HepG2 (cell line): ENCODE measurements around the gene HBS1L. TPM values are rescaled to one million over a fixed set of nuclear protein-coding genes. Genes with fewer than 3 reads are reported as not detected.

Experiments
- ATAC-seq: fragments of 200-7000 bp; cut with Tn5 transposase; 3 replicates; pipeline ENCODE4 v1.9.1; 2020; ENCODE audit warnings: mild to moderate bottlenecking, moderate library complexity
- BruUV-seq: library from RNA; stranded (reverse); fragments of 400-500 nt; replicated peaks from 2 replicates; lab custom pipeline; 2021; lab: Mats Ljungman, UMichigan
- CTCF ChIA-PET: fragments of 300-600 bp; formaldehyde crosslinking; extraction: SDS; loops from one replicate; lab custom pipeline; 2021; ENCODE audit warnings: low total read pairs, inconsistent platforms, low intra/inter-chr PET ratio; lab: Yijun Ruan, JAX
- POLR2A ChIA-PET: fragments of 350-600 bp; sonication (Branson Sonifier 250); formaldehyde crosslinking; loops from one replicate; lab custom pipeline; 2020; ENCODE audit warnings: antibody characterized with exemption, inconsistent platforms; lab: Yijun Ruan, JAX
- DNase-seq: peaks from one replicate; pipeline ENCODE4 v3.0.0-alpha.2; 2015; ENCODE audit warnings: low spot score
- FAIRE-seq: peaks from 3 replicates; lab custom pipeline; 2011; peaks lifted over from hg19 to GRCh38; lab: Jason Lieb, UNC
- H2AFZ ChIP-seq: one replicate; pipeline ENCODE4 v1.6.1; 2011; ENCODE audit warnings: low read length, inconsistent platforms
- H3K27ac ChIP-seq: fragments of 300-600 bp; 3 replicates; pipeline ENCODE4 v1.8.0; 2011; ENCODE audit warnings: mixed run types, mild to moderate bottlenecking, mixed read lengths, low read length, inconsistent platforms; ENCODE audit not compliant: insufficient read depth; ENCODE audit errors: extremely low read length
- H3K27me3 ChIP-seq, 2 experiments: fragments of 200-600 bp in 1 of 2; 2 replicates in 1 of 2; 3 replicates in 1 of 2; pipeline versions ENCODE4 v1.6.0 to v1.8.0; 2011; ENCODE audit warnings: low read length in 2 of 2, mild to moderate bottlenecking in 2 of 2, moderate library complexity in 2 of 2, inconsistent platforms in 1 of 2; ENCODE audit not compliant: insufficient read depth in 2 of 2, control insufficient read depth in 1 of 2
- H3K36me3 ChIP-seq, 2 experiments: fragments of 200-600 bp in 1 of 2; replicated peaks in 1 of 2; 2 replicates in 1 of 2; 3 replicates in 1 of 2; pipeline versions ENCODE4 v1.5.1 to v1.8.0; 2011; ENCODE audit warnings: low read length in 2 of 2, inconsistent platforms in 1 of 2; ENCODE audit not compliant: insufficient read depth in 2 of 2, control insufficient read depth in 1 of 2
- H3K4me1 ChIP-seq: 2 replicates; pipeline ENCODE4 v1.5.1; 2012; ENCODE audit warnings: low read length, inconsistent platforms; ENCODE audit not compliant: insufficient read depth
- H3K4me2 ChIP-seq: 2 replicates; pipeline ENCODE4 v1.6.0; 2011; ENCODE audit warnings: low read depth, low read length, inconsistent platforms
- H3K4me3 ChIP-seq, 3 experiments: fragments of 200-600 bp in 1 of 3; sonication (generic), shearing (Covaris generic) in 1 of 3; replicated peaks in 1 of 3; 2 replicates each; pipeline ENCODE4 v1.5.1; 2011 to 2016; ENCODE audit warnings: low read length in 3 of 3, inconsistent platforms in 2 of 3, low read depth in 2 of 3, mild to moderate bottlenecking in 2 of 3, control low read depth in 1 of 3, mixed read lengths in 1 of 3; ENCODE audit not compliant: insufficient read depth in 1 of 3
- H3K79me2 ChIP-seq: one replicate; pipeline ENCODE4 v1.6.1; 2011; ENCODE audit warnings: low read length, inconsistent platforms; ENCODE audit not compliant: insufficient read depth
- H3K9ac ChIP-seq: 2 replicates; pipeline ENCODE4 v1.6.0; 2011; ENCODE audit warnings: mild to moderate bottlenecking, low read depth, low read length, inconsistent platforms; ENCODE audit not compliant: insufficient read depth
- H3K9me3 ChIP-seq: 2 replicates; pipeline ENCODE4 v1.5.1; 2012; ENCODE audit warnings: mild to moderate bottlenecking, low read length
- H4K20me1 ChIP-seq: 2 replicates; pipeline ENCODE4 v1.6.0; 2011; ENCODE audit warnings: inconsistent platforms, mild to moderate bottlenecking, low read length, moderate library complexity; ENCODE audit not compliant: insufficient read depth
- AGO1 ChIP-seq: fragments of 200-400 bp; formaldehyde crosslinking; IDR thresholded peaks from 2 replicates; pipeline ENCODE4 v1.6.1; 2017; ENCODE audit warnings: mild to moderate bottlenecking, low read depth, low read length, moderate library complexity; ENCODE audit not compliant: poor library complexity, severe bottlenecking
- GATAD1 ChIP-seq: IDR thresholded peaks from 2 replicates; pipeline ENCODE4 v1.6.1; 2016; ENCODE audit warnings: missing genetic modification reagents, missing compliant biosample characterization
- MYNN ChIP-seq: sonication (generic); formaldehyde crosslinking; IDR thresholded peaks from 2 replicates; pipeline ENCODE4 v1.4.0; 2020; ENCODE audit warnings: mild to moderate bottlenecking, low read depth, missing genetic modification reagents
- ZNF121 ChIP-seq: sonication (generic); formaldehyde crosslinking; IDR thresholded peaks from 2 replicates; pipeline ENCODE4 v1.5.0; 2020; ENCODE audit warnings: mild to moderate bottlenecking, missing genetic modification reagents
- ZNF510 ChIP-seq: sonication (generic); formaldehyde crosslinking; IDR thresholded peaks from 2 replicates; pipeline ENCODE4 v1.4.0; 2020; ENCODE audit warnings: low read depth, mild to moderate bottlenecking, missing genetic modification reagents
- ZNF615 ChIP-seq: sonication (generic); formaldehyde crosslinking; IDR thresholded peaks from 2 replicates; pipeline ENCODE4 v1.5.0; 2020; ENCODE audit warnings: mild to moderate bottlenecking, missing genetic modification reagents, borderline replicate concordance
- ZNF704 ChIP-seq: sonication (generic); formaldehyde crosslinking; IDR thresholded peaks from 2 replicates; pipeline ENCODE4 v1.8.1; 2023; ENCODE audit warnings: mild to moderate bottlenecking, inconsistent platforms, moderate library complexity, missing genetic modification reagents, borderline replicate concordance
- ZNF710 ChIP-seq: sonication (generic); formaldehyde crosslinking; IDR thresholded peaks from 2 replicates; pipeline ENCODE4 v1.5.0; 2020; ENCODE audit warnings: mild to moderate bottlenecking, missing genetic modification reagents, borderline replicate concordance
- WGBS: methylation state at CpG from one replicate; pipeline ENCODE4 v1.1.6; 2017; ENCODE audit warnings: low lambda C conversion rate; 5-methylcytosine and 5-hydroxymethylcytosine counted together
- in situ Hi-C: cut with HindIII; loops from 2 replicates; pipeline ENCODE4 v1.10.0; 2017; ENCODE audit warnings: low pct_unique_long_range_greater_than_20kb; ENCODE audit not compliant: extremely low pct_ligation_motif_present
- intact Hi-C: fragments of 100-400 bp; cut with micrococcal nuclease; formaldehyde crosslinking; loops from one replicate; pipeline ENCODE4 v1.10.0; 2022; ENCODE audit not compliant: unreplicated experiment
- polyA plus RNA-seq, 8 experiments: library from polyadenylated mRNA; depleted of rRNA in 3 of 8; stranded (reverse) in 7 of 8; unstranded in 1 of 8; fragments of >200 nt; fragmentation: Illumina TruSeq in 4 of 8; extraction: Trizol in 4 of 8; gene quantifications; 2 replicates each; pipeline versions ENCODE4 v1.2.1 to v1.2.3, GENCODE V29; 2011 to 2016; ENCODE audit warnings: low read depth in 4 of 8, missing spikeins in 1 of 8, mixed read lengths in 1 of 8; ENCODE audit not compliant: insufficient read depth in 1 of 8
- total RNA-seq, 5 experiments: library from RNA; depleted of rRNA; stranded (reverse); fragments of >200 nt; fragmentation: Illumina TruSeq; extraction: Trizol; gene quantifications; 2 replicates each; pipeline ENCODE4 v1.2.3, GENCODE V29; 2016; ENCODE audit warnings: low read depth in 1 of 5

HBS1L gene
- total and polyA plus RNA-seq, 2 of the 13 experiments (the other 11 are each of a cell fraction or from before 2014, with no cell fraction given): 44.1 to 138 TPM

DNA sequence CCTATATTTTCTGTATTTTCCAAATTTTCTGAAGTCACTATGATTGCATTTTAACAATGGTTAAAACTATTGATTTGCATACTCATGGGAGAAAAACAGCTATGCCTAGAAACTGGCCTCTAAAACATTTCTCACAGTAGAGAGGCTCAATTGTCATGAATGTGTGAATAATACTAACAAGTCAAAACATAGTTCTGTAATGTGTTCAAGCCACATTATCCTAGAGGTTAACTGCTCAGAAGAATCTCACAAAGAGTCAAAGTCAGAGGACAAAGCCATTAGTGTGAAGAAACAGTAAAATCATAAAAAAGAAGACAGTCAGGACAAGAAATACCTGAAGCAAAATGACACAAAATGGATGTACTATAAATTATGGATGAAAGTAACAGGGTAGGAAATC, 92.2 kb downstream of the HBS1L start (continued):
- no peak for TF ChIP-seq AGO1
- TF ChIP-seq GATAD1 (CRISPR knock-in tag): no peak
- no peak for TF ChIP-seq ZNF615 (CRISPR knock-in tag)

- POLR2A ChIA-PET: no interaction called here
- H3K4me3 ChIP-seq: no peak overlapping the region
- no TSS peak for BruUV-seq
- H3K27ac ChIP-seq: no peak overlapping the region
- CTCF ChIA-PET: no interaction called here
- WGBS: 97% methylated on average over 3 of the region's 3 CpGs
- no peaks in the 10 kb centered on the region for H3K9me3 ChIP-seq
- H3K79me2 ChIP-seq: no peaks in the 10 kb centered on the region
- TF ChIP-seq MYNN (CRISPR knock-in tag) (no peak), ZNF510 (no peak), ZNF121 (CRISPR knock-in tag) (no peak), ZNF710 (CRISPR knock-in tag) (no peak), ZNF704 (CRISPR knock-in tag) (no peak)
- TF ChIP-seq, all 625 proteins: peak for 0
- no peak overlapping the region for H3K9ac ChIP-seq
- H2AFZ ChIP-seq: no peak overlapping the region
- H3K27me3 ChIP-seq: no peaks in the 10 kb centered on the region
- no peaks in the 10 kb centered on the region for H3K4me1 ChIP-seq
- in situ Hi-C loops: no loop called here
- no peak overlapping the region for H3K4me2 ChIP-seq
- no peaks in the 10 kb centered on the region for H4K20me1 ChIP-seq
- ATAC-seq (no peak), FAIRE-seq (no peak), DNase-seq (no peak)
- intact Hi-C loops: no loop called here
- H3K36me3 ChIP-seq: peaks cover 1 to 24% of the 10 kb centered on the region in 2 experiments
These were observed 93.3 kb downstream of the HBS1L start for GRCh38 chr6:134961366-134961765.
